Activated CD4-positive, alpha-beta memory T cell treated with anti-CD3 and anti-CD28 coated beads, Interleukin-2, amount 10 ng/mL, durations not matched to agents 7 days and 5 days (primary cell): ENCODE measurements around the gene LTBP1. TPM values are rescaled to one million over a fixed set of nuclear protein-coding genes. Genes with fewer than 3 reads are reported as not detected.

Experiments used
- CTCF ChIA-PET: fragments of 350-600 bp; sonication (Branson Sonifier 250); formaldehyde crosslinking; loops from one replicate; lab custom pipeline; 2021; ENCODE audit warnings: antibody characterized with exemption, inconsistent platforms; lab: Charles Lee
- POLR2A ChIA-PET: fragments of 350-600 bp; sonication (Branson Sonifier 250); formaldehyde crosslinking; loops from one replicate; lab custom pipeline; 2021; ENCODE audit warnings: antibody characterized with exemption; lab: Charles Lee
- DNase-seq: peaks from one replicate; pipeline ENCODE4 v3.0.0-alpha.2; 2020
- H3K27ac Mint-ChIP-seq: one replicate; pipeline ENCODE4 v1.8.0; 2021; ENCODE audit warnings: mild to moderate bottlenecking, mixed read lengths
- H3K27me3 Mint-ChIP-seq: one replicate; pipeline ENCODE4 v1.8.0; 2021; ENCODE audit warnings: mixed read lengths
- H3K36me3 Mint-ChIP-seq: one replicate; pipeline ENCODE4 v1.8.0; 2021; ENCODE audit warnings: low read depth, mixed read lengths
- H3K4me1 Mint-ChIP-seq: one replicate; pipeline ENCODE4 v1.8.0; 2021; ENCODE audit warnings: mixed read lengths
- H3K4me3 Mint-ChIP-seq: one replicate; pipeline ENCODE4 v1.8.0; 2021; ENCODE audit warnings: mild to moderate bottlenecking, mixed read lengths
- H3K9me3 Mint-ChIP-seq: one replicate; pipeline ENCODE4 v1.8.0; 2021; ENCODE audit warnings: mixed read lengths
- total RNA-seq, 2 experiments: library from RNA; stranded (reverse); gene quantifications; one replicate each; pipeline ENCODE4 v1.2.3, GENCODE V29; 2021

Gene LTBP1
- total RNA-seq, 2 experiments from 2014 or later: 0.33 to 0.35 TPM

DNA sequence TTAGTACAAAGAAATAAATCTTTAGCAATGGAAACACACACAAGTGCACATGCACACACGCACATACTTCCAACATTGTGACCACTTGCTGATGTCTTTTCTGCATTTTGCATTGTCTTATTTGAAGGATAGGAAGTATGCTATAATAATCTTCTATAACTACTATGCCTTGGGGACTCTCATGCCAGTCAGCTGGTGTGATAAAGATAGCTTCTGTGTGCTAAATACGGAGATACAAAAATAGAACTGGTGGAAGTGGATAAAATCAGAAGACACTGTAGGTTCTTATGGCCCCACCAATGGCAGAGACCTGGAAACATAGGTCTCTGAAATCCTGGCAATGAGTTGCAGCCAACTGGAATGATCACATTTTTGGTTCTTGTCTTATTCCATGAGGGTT, 498.2 kb downstream of the LTBP1 start:
- CTCF ChIA-PET: interaction anchor here (0.8 kb wide), 1 partner anchor 18 kb away, joined by 3 read pairs; no protein-coding TSS in a partner anchor
- POLR2A ChIA-PET: no interaction called here
- no peak for DNase-seq
- no peaks in the 10 kb centered on the region for H3K36me3 Mint-ChIP-seq
- H3K4me3 Mint-ChIP-seq: no peak overlapping the region
- H3K27ac Mint-ChIP-seq: no peak overlapping the region
- no peaks in the 10 kb centered on the region for H3K9me3 Mint-ChIP-seq
- H3K4me1 Mint-ChIP-seq: peaks cover 2% of the 10 kb centered on the region
- H3K27me3 Mint-ChIP-seq: no peaks in the 10 kb centered on the region

DNA sequence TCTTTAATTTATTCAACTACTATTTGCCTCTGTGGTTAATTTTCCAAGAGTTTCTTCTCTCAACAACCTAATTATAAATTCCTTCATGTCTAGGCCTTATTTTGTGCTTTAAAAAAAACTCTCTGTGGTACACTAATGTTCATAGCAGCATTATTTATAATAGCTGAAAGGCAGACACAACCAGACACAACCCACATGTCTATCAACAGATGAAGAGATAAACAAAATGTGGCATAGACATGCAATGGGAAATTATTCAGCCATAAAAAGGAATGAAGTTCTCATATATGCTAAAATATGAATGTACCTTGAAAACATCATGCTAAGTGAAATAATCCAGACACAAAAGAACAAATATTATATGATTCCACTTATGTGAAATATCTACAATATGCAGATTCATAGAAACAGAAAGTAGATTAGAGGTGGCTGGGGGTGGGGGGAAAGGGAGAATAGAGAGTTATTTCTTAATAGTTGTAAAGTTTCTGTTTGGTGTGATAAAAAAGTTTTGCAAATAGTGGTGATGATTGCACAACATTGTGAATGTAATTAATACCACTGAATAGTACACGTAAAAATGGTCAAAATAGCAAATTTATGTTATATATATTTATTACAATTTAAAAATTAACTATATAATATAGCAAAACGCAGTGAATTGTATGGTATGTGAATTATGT, 501.6 kb downstream of the LTBP1 start:
- peaks cover 3% of the 10 kb centered on the region for H3K27me3 Mint-ChIP-seq
- H3K9me3 Mint-ChIP-seq: peaks cover 6% of the 10 kb centered on the region
- DNase-seq: no peak
- peaks cover 2% of the 10 kb centered on the region for H3K4me1 Mint-ChIP-seq
- POLR2A ChIA-PET: no interaction called here
- no peak overlapping the region for H3K4me3 Mint-ChIP-seq
- H3K36me3 Mint-ChIP-seq: no peaks in the 10 kb centered on the region
- CTCF ChIA-PET: no interaction called here
- no peak overlapping the region for H3K27ac Mint-ChIP-seq
